ENCODE results near the gene MXRA7.

DNA sequence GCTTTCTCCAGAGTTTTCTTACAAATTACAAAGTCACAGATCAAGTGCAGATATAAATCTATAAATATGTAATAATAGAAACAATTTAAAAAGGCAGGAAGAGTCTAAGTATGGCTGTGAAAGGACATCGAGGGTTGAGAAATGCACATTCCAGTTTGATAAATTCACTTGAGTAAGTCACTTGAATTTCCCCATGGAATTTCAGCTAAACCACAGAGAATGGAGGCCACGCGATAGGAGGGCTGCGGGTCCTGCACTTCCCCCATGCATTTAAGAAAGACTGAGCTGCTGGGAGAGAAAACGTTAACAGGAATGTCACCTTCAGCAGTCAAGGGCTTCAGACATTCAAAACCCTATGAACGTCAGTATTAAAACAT is 6.1 kb upstream of the MXRA7 start:
- TF ChIP-seq, protein P1, sequence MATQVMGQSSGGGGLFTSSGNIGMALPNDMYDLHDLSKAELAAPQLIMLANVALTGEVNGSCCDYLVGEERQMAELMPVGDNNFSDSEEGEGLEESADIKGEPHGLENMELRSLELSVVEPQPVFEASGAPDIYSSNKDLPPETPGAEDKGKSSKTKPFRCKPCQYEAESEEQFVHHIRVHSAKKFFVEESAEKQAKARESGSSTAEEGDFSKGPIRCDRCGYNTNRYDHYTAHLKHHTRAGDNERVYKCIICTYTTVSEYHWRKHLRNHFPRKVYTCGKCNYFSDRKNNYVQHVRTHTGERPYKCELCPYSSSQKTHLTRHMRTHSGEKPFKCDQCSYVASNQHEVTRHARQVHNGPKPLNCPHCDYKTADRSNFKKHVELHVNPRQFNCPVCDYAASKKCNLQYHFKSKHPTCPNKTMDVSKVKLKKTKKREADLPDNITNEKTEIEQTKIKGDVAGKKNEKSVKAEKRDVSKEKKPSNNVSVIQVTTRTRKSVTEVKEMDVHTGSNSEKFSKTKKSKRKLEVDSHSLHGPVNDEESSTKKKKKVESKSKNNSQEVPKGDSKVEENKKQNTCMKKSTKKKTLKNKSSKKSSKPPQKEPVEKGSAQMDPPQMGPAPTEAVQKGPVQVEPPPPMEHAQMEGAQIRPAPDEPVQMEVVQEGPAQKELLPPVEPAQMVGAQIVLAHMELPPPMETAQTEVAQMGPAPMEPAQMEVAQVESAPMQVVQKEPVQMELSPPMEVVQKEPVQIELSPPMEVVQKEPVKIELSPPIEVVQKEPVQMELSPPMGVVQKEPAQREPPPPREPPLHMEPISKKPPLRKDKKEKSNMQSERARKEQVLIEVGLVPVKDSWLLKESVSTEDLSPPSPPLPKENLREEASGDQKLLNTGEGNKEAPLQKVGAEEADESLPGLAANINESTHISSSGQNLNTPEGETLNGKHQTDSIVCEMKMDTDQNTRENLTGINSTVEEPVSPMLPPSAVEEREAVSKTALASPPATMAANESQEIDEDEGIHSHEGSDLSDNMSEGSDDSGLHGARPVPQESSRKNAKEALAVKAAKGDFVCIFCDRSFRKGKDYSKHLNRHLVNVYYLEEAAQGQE (IDR thresholded peaks at IDR 0.05; ENCODE audit: insufficient read depth in 1 of 2, low read depth in 2 of 2, low read length in 2 of 2) = no peak
- TF ChIP-seq TAF1 (IDR thresholded peaks at IDR 0.05; ENCODE audit: borderline replicate concordance, insufficient read depth, low read length) (no peak), POLR2AphosphoS5 (IDR thresholded peaks at IDR 0.05; ENCODE audit: low read depth, low read length) (no peak)

Data from PFSK-1 (cell line).